H9 (cell line): ENCODE measurements around the gene ARFGAP1. TPM values are rescaled to one million over a fixed set of nuclear protein-coding genes. Genes with fewer than 3 reads are reported as not detected.

Experiments used
- DNase-seq: peaks from one replicate; pipeline ENCODE4 v3.0.0-alpha.2; 2017
- H2AFZ ChIP-seq: one replicate; pipeline ENCODE4 v1.6.1; 2013; ENCODE audit warnings: mild to moderate bottlenecking, low read length, control low read depth, moderate library complexity
- H2AK5ac ChIP-seq: 2 replicates; pipeline ENCODE4 v1.6.1; 2013; ENCODE audit warnings: low read length, control low read depth, mixed read lengths; ENCODE audit not compliant: insufficient read length
- H2BK120ac ChIP-seq: one replicate; pipeline ENCODE4 v1.6.1; 2013; ENCODE audit warnings: low read depth, mild to moderate bottlenecking, low read length, control low read depth, inconsistent platforms; ENCODE audit not compliant: poor library complexity, severe bottlenecking
- H2BK12ac ChIP-seq: 2 replicates; pipeline ENCODE4 v1.6.1; 2013; ENCODE audit warnings: low read length, control low read depth, mixed read lengths, low read depth; ENCODE audit not compliant: insufficient read length
- H2BK15ac ChIP-seq: 2 replicates; pipeline ENCODE4 v1.6.1; 2013; ENCODE audit warnings: low read depth, low read length, control low read depth
- H2BK20ac ChIP-seq: one replicate; pipeline ENCODE4 v1.6.1; 2013; ENCODE audit warnings: low read depth, mild to moderate bottlenecking, low read length, control low read depth, inconsistent platforms; ENCODE audit not compliant: poor library complexity, severe bottlenecking
- H2BK5ac ChIP-seq: 2 replicates; pipeline ENCODE4 v1.6.1; 2013; ENCODE audit warnings: low read length, control low read depth, mixed read lengths; ENCODE audit not compliant: insufficient read length
- H3K14ac ChIP-seq: 2 replicates; pipeline ENCODE4 v1.6.1; 2013; ENCODE audit warnings: low read length, control low read depth; ENCODE audit not compliant: insufficient read depth
- H3K18ac ChIP-seq: 2 replicates; pipeline ENCODE4 v1.6.1; 2013; ENCODE audit warnings: low read depth, mild to moderate bottlenecking, mixed read lengths, low read length, control low read depth; ENCODE audit not compliant: insufficient read length
- H3K23ac ChIP-seq: 2 replicates; pipeline ENCODE4 v1.6.1; 2013; ENCODE audit warnings: low read length, control low read depth, mixed read lengths, low read depth; ENCODE audit not compliant: insufficient read length
- H3K23me2 ChIP-seq: 2 replicates; pipeline ENCODE4 v1.6.1; 2013; ENCODE audit warnings: low read depth, mild to moderate bottlenecking, mixed read lengths, low read length, control low read depth; ENCODE audit not compliant: insufficient read length, poor library complexity, severe bottlenecking
- H3K27ac ChIP-seq: 2 replicates; pipeline ENCODE4 v1.5.1; 2013; ENCODE audit warnings: low read length, control low read depth, mixed read lengths, low read depth; ENCODE audit not compliant: insufficient read length
- H3K27me3 ChIP-seq: 2 replicates; pipeline ENCODE4 v1.6.1; 2013; ENCODE audit warnings: low read length, control low read depth, inconsistent platforms; ENCODE audit not compliant: insufficient read depth
- H3K4ac ChIP-seq: 2 replicates; pipeline ENCODE4 v1.6.1; 2013; ENCODE audit warnings: low read depth, mild to moderate bottlenecking, control low read depth, inconsistent platforms, low read length, moderate library complexity
- H3K4me1 ChIP-seq: 2 replicates; pipeline ENCODE4 v1.6.1; 2013; ENCODE audit warnings: low read length, control low read depth, inconsistent platforms; ENCODE audit not compliant: insufficient read depth
- H3K4me2 ChIP-seq: 2 replicates; pipeline ENCODE4 v1.6.1; 2013; ENCODE audit warnings: low read length, control low read depth, mixed read lengths; ENCODE audit not compliant: insufficient read length, insufficient read depth
- H3K56ac ChIP-seq: 2 replicates; pipeline ENCODE4 v1.6.1; 2013; ENCODE audit warnings: low read depth, mild to moderate bottlenecking, mixed read lengths, low read length, control low read depth; ENCODE audit not compliant: insufficient read length
- H3K79me1 ChIP-seq: 2 replicates; pipeline ENCODE4 v1.6.1; 2013; ENCODE audit warnings: low read depth, mild to moderate bottlenecking, moderate library complexity, low read length, control low read depth, inconsistent platforms; ENCODE audit not compliant: insufficient read depth, poor library complexity, severe bottlenecking
- H3K79me2 ChIP-seq: 2 replicates; pipeline ENCODE4 v1.6.1; 2013; ENCODE audit warnings: low read length, control low read depth, inconsistent platforms; ENCODE audit not compliant: insufficient read depth
- H3K9ac ChIP-seq: 2 replicates; pipeline ENCODE4 v1.6.1; 2013; ENCODE audit warnings: low read length, control low read depth, mixed read lengths; ENCODE audit not compliant: insufficient read length; ENCODE audit errors: extremely low read depth
- H3K9me3 ChIP-seq: one replicate; pipeline ENCODE4 v1.6.1; 2013; ENCODE audit warnings: low read depth, low read length, inconsistent platforms; ENCODE audit not compliant: control insufficient read depth
- H3T11ph ChIP-seq: one replicate; pipeline ENCODE4 v1.6.1; 2013; ENCODE audit warnings: mild to moderate bottlenecking, low read length, control low read depth, inconsistent platforms
- H4K20me1 ChIP-seq: one replicate; pipeline ENCODE4 v1.6.1; 2013; ENCODE audit not compliant: control insufficient read depth, insufficient read length, insufficient read depth
- H4K5ac ChIP-seq: 2 replicates; pipeline ENCODE4 v1.6.1; 2013; ENCODE audit warnings: low read depth, mild to moderate bottlenecking, mixed read lengths, low read length, control low read depth; ENCODE audit not compliant: insufficient read length
- H4K8ac ChIP-seq: replicated peaks from 2 replicates; pipeline ENCODE4 v1.6.1; 2013; ENCODE audit warnings: low read length, control low read depth, mixed read lengths, low read depth; ENCODE audit not compliant: insufficient read length
- H4K91ac ChIP-seq: 2 replicates; pipeline ENCODE4 v1.6.1; 2013; ENCODE audit warnings: low read depth, mild to moderate bottlenecking, moderate library complexity, mixed read lengths, low read length, control low read depth; ENCODE audit not compliant: insufficient read length
- H3K27ac Mint-ChIP-seq, 3 experiments: 2 replicates in 2 of 3; 3 replicates in 1 of 3; pipeline ENCODE4 v1.8.0; 2020 to 2021; ENCODE audit warnings: mixed read lengths in 3 of 3, mild to moderate bottlenecking in 1 of 3, moderate library complexity in 1 of 3
- H3K27me3 Mint-ChIP-seq: 2 replicates; pipeline ENCODE4 v1.8.0; 2021; ENCODE audit warnings: low read depth, mild to moderate bottlenecking, moderate library complexity, mixed read lengths
- H3K36me3 Mint-ChIP-seq, 3 experiments: 2 replicates in 2 of 3; 3 replicates in 1 of 3; pipeline ENCODE4 v1.8.0; 2020 to 2021; ENCODE audit warnings: low read depth in 3 of 3, mixed read lengths in 3 of 3; ENCODE audit not compliant: insufficient read depth in 1 of 3
- H3K4me1 Mint-ChIP-seq, 2 experiments: 2 replicates each; pipeline ENCODE4 v1.8.0; 2020; ENCODE audit warnings: mixed read lengths in 2 of 2
- H3K4me3 Mint-ChIP-seq, 2 experiments: 2 replicates in 1 of 2; 3 replicates in 1 of 2; pipeline ENCODE4 v1.8.0; 2020 to 2021; ENCODE audit warnings: mild to moderate bottlenecking in 2 of 2, mixed read lengths in 2 of 2, moderate library complexity in 1 of 2
- H3K9me3 Mint-ChIP-seq, 2 experiments: 2 replicates in 1 of 2; 3 replicates in 1 of 2; pipeline ENCODE4 v1.8.0; 2020; ENCODE audit warnings: mild to moderate bottlenecking in 2 of 2, mixed read lengths in 2 of 2, moderate library complexity in 1 of 2
- CTCF ChIP-seq: fragments of 200-600 bp; sonication (generic); conservative IDR thresholded peaks from 3 replicates; pipeline ENCODE4 v1.8.0; 2021; ENCODE audit warnings: antibody characterized with exemption, mild to moderate bottlenecking
- WGBS: extraction: QIAGEN DNeasy Blood & Tissue Kit; methylation state at CpG from one replicate; pipeline ENCODE4 v1.1.7; 2013; ENCODE audit warnings: missing lambda C conversion rate, low lambda C conversion rate, mixed read lengths; ENCODE audit not compliant: insufficient read length; ENCODE audit errors: extremely low coverage; 5-methylcytosine and 5-hydroxymethylcytosine counted together
- total RNA-seq: library from RNA; stranded (reverse); gene quantifications from 2 replicates; pipeline ENCODE4 v1.2.1, GENCODE V29; 2021

Gene ARFGAP1
- total RNA-seq, 1 experiment from 2014 or later, result 114 TPM

DNA sequence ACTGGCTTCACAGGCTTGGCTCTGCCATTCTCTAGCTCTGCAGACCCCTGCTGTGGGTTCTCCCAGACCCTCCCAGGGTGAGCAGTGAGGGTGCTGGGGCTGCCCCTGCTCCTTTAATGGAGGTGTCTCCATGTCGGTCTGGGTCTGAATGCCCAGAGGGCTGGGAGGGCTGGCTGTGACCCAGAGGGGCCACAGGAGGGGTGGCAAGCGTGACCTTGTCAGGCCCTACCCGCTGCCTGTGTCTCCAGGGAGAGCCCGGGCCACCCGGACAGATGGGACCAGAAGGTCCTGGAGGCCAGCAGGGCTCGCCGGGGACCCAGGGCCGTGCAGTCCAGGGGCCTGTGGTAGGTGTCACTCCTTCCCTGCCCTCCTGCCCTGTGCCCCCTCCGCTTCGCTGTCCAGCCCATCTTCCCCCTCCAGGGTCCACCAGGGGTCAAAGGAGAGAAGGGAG is 52.4 kb downstream of the ARFGAP1 start:
- H3K4me1 Mint-ChIP-seq, result peaks cover 0 to 10% of the 10 kb centered on the region in 2 experiments; a peak in 2 of 4 replicates
- Histone ChIP-seq H3K79me2 (no peaks in the 10 kb centered on the region), H4K91ac (no peak overlapping the region)

More for the DNA sequence above, 52.4 kb downstream of the ARFGAP1 start:
- Histone ChIP-seq H3K4ac (no peak overlapping the region), H3K23ac (no peak overlapping the region), H2BK15ac (no peak overlapping the region), H3K9me3 (no peaks in the 10 kb centered on the region), H4K20me1 (no peaks in the 10 kb centered on the region), H2BK5ac (no peak overlapping the region), H4K8ac (no peak overlapping the region), H3K4me2 (no peak overlapping the region), H3K9ac (no peak overlapping the region), H3K79me1 (no peaks in the 10 kb centered on the region), H3K27me3 (no peaks in the 10 kb centered on the region), H2AK5ac (no peak overlapping the region), H3K27ac (no peak overlapping the region), H2BK12ac (no peak overlapping the region), H3T11ph (no peak overlapping the region), H3K56ac (no peak overlapping the region), H3K4me1 (no peaks in the 10 kb centered on the region), H3K14ac (no peak overlapping the region), H2BK120ac (no peak overlapping the region), H2BK20ac (no peak overlapping the region), H2AFZ (no peak overlapping the region), H3K23me2 (no peaks in the 10 kb centered on the region), H3K18ac (no peak overlapping the region), H4K5ac (no peak overlapping the region)
- H3K9me3 Mint-ChIP-seq, result no peaks in the 10 kb centered on the region
- no peak overlapping the region for H3K4me3 Mint-ChIP-seq
- no CpG with 5 or more reads among the region's 10 CpGs for WGBS
- H3K36me3 Mint-ChIP-seq, result no peaks in the 10 kb centered on the region
- peaks cover 6% of the 10 kb centered on the region; the same call in 1 of the 2 replicates for H3K27me3 Mint-ChIP-seq
- no peak for TF ChIP-seq CTCF
- no peak for DNase-seq
- H3K27ac Mint-ChIP-seq, result no peak overlapping the region
